ENCODE results near the gene AP1B1.
"Not testable (repeated sequence)": the region's sequence is repeated elsewhere in the genome, so short reads cannot be mapped to it uniquely, and the experiment has no call there.

Gene AP1B1

DNA sequence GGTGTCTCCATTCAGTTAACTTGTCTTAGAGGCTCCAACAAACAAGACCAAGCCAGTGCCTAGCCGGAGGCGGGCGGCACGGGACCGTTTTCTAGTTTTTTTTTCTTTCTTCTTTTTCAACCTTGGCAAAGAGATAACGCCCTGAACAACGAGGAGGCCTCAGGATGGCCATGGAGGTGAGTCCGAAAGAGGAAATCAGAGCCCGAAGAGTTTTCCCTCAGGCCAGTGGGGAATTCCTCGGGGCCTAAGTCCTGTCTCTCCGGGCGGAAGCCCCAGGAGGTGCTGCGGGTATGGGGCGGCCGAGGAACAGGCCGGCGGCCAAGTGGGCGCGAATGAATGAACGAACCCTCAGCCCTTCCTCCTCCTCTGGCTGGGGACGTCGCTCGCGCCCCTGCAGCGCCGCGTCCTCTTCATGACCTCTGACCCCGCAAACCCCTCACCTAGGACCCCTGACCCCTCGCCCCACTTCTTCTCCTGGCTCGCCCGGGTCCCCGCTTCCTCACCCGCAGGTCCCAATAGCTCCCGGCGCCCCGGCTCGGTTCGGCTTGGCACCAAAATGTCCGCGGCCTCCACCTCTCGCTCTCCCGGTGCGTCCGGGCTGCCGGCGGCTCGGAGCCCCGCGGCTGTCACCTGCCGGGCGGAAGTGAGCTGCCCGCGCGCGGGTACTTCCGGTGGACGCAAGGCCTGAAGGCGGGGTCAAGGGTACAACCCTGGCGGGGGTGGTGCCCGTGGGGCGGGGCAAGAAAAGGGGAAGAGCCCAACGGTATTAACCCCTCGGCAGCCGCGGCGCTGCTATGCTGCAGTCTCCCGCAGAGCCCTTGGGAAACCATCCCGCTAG, at the start of gene AP1B1:
TSS of gene AP1B1 (minus strand) at position 650 of the 838 bp plus-strand sequence. CDS start 21,327 bp downstream, outside the sequence.
- Mint-ChIP-seq H3K4me3 (peak within 1 kb of the TSS; percentile 95), H3K9me3 (no peaks in the 10 kb centered on the region), H3K27ac (peak within 1 kb of the TSS; percentile 95), H3K27me3 (no peaks in the 10 kb centered on the region), H3K4me1 (ENCODE audit: low read depth) (peaks cover 46% of the 10 kb centered on the region), H3K36me3 (ENCODE audit: low read depth) (peaks cover 42% of the 10 kb centered on the region)
- DNase-seq = peak; percentile 97

DNA sequence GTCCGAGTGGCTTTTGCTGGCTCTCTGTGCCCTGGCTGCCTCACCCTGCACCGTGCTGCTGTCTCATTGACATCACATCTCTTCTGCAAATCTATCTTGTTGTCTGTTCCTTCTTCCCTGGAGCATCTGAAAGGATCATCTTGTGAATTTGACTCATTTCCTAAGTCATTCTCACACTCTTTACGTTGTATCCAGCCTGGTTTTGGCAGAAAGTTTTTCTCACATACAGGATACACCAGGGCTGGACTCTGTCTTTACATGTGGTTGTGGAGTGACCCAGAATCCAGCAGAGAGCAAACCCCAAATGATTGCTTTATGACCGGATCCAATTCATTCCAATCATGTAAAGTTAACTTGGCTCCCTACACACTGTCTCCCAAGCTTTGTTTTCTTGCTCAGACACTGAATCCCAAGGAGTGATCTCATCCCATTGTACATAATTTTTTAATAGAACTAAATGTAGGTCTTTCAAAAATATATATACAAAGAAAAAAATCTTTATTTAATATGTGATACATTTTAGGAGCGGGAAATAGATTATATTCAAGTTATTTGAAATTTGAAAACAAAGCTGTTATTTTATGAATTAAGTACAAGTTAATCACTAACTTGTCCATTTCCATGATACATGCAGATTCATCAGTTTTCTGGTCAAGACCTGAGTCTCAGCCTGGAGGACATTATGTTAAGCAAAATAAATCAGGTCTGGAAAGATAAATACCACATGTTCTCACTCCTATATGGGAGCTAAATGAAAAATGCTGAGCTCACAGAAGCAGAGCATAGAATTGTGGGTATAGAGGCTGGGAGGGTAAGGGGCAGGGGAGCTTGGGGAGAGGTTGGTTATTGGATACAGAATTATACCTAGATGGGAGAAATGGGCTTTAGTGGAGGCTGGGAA, 47.1 kb upstream of the AP1B1 start:
- Mint-ChIP-seq H3K9me3 (no peaks in the 10 kb centered on the region), H3K27ac (no peak overlapping the region), H3K4me1 (ENCODE audit: low read depth) (no peaks in the 10 kb centered on the region), H3K27me3 (peaks cover 19% of the 10 kb centered on the region), H3K4me3 (no peak overlapping the region), H3K36me3 (ENCODE audit: low read depth) (no peaks in the 10 kb centered on the region)
- no peak for DNase-seq

DNA sequence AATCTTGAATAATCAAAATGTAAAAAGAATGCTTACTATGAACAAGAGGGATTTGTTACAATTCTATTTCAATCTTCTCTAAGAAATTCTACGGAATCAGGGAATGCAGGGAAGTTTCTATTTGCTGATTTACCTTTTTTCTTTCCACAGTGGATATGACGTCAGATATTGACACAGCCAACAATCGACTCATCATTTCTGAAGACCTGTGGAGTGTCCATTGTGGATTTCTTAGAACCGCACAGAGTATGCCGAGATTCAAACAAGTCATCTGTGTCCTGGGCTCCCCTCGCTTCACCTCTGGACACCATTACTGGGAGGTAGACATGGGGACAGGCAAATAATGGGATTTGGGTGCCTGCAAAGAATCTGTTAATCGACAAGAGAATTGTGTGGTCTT, 45.9 kb upstream of the AP1B1 start:
- no peaks in the 10 kb centered on the region for H3K4me1 Mint-ChIP-seq (ENCODE audit: low read depth)
- H3K4me3 Mint-ChIP-seq = no peak overlapping the region
- H3K27me3 Mint-ChIP-seq = peaks cover 19% of the 10 kb centered on the region
- no peaks in the 10 kb centered on the region for H3K36me3 Mint-ChIP-seq (ENCODE audit: low read depth)
- DNase-seq = no peak
- H3K9me3 Mint-ChIP-seq = no peaks in the 10 kb centered on the region
- no peak overlapping the region for H3K27ac Mint-ChIP-seq

DNA sequence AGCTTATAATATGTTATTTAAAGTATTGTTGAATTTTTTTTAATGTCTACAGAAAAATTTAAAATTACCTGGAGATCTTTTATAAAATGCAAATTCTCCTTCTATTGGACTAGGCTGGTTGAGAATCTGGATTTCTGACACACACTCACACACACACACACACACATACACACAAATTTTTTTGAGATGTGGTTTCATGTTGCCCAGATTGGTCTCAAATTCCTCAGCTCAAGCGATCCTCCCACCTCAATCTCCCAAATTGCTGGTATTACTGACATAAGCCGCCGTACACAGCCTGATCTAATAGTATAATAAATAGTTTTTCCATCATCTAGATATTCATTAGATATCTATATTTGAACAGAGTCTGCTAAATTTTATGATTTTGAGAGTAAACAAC, 45.5 kb upstream of the AP1B1 start:
- Mint-ChIP-seq H3K4me3 (no peak overlapping the region), H3K36me3 (ENCODE audit: low read depth) (no peaks in the 10 kb centered on the region), H3K4me1 (ENCODE audit: low read depth) (no peaks in the 10 kb centered on the region), H3K9me3 (no peaks in the 10 kb centered on the region), H3K27me3 (peaks cover 19% of the 10 kb centered on the region), H3K27ac (no peak overlapping the region)
- no peak for DNase-seq

DNA sequence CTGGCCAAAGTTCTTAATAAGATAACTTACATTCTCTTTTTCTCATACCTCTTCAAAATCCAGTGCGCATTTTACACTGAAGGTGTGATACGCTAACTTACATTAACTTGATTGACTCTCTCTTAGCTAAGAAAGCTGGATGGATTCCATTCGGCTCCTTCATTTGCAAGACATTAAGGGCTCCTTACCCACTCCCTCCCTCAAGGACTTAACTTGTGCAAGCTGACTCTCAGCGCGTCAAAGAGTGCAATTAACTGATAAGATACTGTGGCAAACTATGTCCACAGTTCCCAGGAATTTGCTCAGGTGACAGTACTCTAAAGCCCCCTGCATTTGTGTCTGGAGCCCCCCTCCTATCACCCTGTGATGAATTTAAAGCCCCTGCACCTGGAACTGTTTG, 43.6 kb upstream of the AP1B1 start:
- Mint-ChIP-seq H3K27me3 (peaks cover 19% of the 10 kb centered on the region), H3K9me3 (no peaks in the 10 kb centered on the region), H3K27ac (no peak overlapping the region)

DNA sequence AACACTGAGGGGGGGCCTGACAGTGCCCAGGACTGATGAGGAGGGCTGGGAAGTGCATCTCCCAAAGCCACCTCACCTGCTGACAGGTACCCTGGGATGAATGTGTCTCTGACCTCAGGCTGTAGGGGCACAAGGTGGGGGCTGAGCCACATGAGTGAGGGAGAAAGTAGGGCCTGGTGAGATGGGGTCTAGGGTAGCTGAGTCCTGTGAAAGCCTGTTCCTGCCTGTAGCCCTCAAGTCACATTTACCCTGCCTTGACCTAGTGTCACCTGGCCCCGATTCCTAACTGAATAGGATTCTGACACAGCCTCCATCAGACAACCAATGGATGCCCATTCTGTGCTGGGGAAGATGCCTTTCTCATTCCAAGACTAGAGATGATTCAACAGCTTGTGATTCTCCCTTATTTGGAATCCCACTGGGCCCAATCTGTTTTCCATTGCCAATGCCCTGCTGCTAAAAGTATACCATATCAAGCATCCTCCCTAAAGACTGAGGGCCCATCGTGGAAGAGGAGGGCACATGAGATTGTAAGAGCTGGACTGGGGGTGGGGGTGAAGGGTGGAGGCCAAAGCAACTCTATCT, 38.9 kb upstream of the AP1B1 start:
- H3K36me3 Mint-ChIP-seq (ENCODE audit: low read depth) = no peaks in the 10 kb centered on the region
- peaks cover 4% of the 10 kb centered on the region for H3K27me3 Mint-ChIP-seq
- H3K27ac Mint-ChIP-seq = no peak overlapping the region
- no peak overlapping the region for H3K4me3 Mint-ChIP-seq
- no peaks in the 10 kb centered on the region for H3K9me3 Mint-ChIP-seq
- no peaks in the 10 kb centered on the region for H3K4me1 Mint-ChIP-seq (ENCODE audit: low read depth)
- DNase-seq = no peak

More for the DNA sequence above, 43.6 kb upstream of the AP1B1 start:
- DNase-seq = no peak
- no peaks in the 10 kb centered on the region for H3K36me3 Mint-ChIP-seq (ENCODE audit: low read depth)
- no peaks in the 10 kb centered on the region for H3K4me1 Mint-ChIP-seq (ENCODE audit: low read depth)
- no peak overlapping the region for H3K4me3 Mint-ChIP-seq

DNA sequence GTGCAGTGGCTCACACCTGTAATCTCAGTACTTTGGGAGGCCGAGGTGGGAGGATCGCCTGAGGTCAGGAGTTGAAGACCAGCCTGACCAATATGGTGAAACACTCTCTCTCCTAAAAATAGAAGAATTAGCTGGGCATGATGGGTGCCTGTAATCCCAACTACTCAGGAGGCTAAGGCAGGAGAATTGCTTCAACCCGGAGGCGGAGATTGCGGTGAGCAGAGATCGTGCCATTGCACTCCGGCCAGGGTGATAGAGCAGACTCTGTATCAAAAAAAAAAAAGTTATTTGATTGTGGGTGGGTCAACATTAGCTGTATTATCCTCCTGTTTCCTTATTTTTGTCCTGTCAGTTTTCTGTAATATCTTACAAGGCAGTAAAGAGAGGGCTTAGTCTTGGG, 38.1 kb upstream of the AP1B1 start:
- no peak overlapping the region for H3K4me3 Mint-ChIP-seq
- no peaks in the 10 kb centered on the region for H3K4me1 Mint-ChIP-seq (ENCODE audit: low read depth)
- no peak for DNase-seq
- H3K27ac Mint-ChIP-seq = no peak overlapping the region
- H3K9me3 Mint-ChIP-seq = no peaks in the 10 kb centered on the region
- no peaks in the 10 kb centered on the region for H3K36me3 Mint-ChIP-seq (ENCODE audit: low read depth)
- peaks cover 4% of the 10 kb centered on the region for H3K27me3 Mint-ChIP-seq

DNA sequence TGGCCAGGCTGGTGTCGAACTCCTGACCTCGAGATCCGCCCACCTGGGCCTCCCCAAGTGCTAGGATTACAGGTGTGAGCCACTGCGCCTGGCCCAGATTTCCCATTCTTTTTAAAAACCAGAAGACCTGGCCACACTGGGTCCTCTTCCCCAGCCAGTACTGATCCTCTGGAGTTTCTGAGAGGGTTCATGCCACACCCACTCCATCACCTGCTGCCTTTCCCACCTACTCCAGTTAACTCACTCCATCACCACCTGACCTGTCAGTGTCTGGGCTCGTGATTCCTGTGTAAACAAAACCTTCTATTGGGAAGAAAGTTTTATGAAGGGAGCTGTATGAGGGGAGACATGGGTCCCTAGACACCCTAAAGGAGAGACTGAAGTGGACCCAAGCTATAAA, 30.3 kb upstream of the AP1B1 start:
- not testable (repeated sequence) for H3K36me3 Mint-ChIP-seq (ENCODE audit: low read depth); DNase-seq; H3K27ac Mint-ChIP-seq; H3K9me3 Mint-ChIP-seq; H3K4me3 Mint-ChIP-seq; H3K27me3 Mint-ChIP-seq
- peaks cover 18% of the 10 kb centered on the region for H3K4me1 Mint-ChIP-seq (ENCODE audit: low read depth)

DNA sequence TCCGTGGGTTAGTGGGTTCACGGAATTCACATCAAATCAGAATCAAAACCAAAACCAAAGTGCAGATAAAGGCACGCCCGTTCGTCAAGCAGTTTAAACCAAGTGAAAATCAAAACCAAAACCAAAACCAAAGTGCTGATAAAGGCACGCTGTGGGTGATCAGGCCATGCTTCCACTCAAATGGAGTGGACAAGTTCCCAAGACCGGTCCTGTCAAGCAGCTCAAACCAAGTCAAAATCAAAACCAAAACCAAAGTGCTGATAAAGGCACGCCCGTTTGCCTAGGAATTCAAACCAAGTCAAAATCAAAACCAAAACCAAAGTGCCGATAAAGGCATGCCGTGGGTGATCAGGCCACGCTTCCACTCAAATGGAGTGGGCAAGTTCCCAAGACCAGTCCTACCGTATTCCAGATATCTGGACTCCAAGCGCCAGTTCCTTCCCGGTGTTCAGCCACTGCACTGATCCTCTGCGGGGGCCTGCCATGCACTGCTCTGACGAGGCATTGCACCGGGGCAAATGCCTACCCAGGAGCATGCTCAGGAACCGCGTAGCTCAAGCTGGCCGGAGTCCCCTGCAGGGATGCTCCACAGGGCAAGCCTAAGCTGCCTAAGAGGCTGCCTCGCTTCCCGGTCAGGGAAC, 26.7 kb upstream of the AP1B1 start:
- H3K27me3 Mint-ChIP-seq; H3K36me3 Mint-ChIP-seq (ENCODE audit: low read depth); H3K9me3 Mint-ChIP-seq: not testable (repeated sequence)
- peak; percentile 74 for DNase-seq
- Mint-ChIP-seq H3K4me1 (ENCODE audit: low read depth) (peaks cover 18% of the 10 kb centered on the region), H3K4me3 (peak overlapping the region; percentile 83), H3K27ac (peak overlapping the region; percentile 99)

DNA sequence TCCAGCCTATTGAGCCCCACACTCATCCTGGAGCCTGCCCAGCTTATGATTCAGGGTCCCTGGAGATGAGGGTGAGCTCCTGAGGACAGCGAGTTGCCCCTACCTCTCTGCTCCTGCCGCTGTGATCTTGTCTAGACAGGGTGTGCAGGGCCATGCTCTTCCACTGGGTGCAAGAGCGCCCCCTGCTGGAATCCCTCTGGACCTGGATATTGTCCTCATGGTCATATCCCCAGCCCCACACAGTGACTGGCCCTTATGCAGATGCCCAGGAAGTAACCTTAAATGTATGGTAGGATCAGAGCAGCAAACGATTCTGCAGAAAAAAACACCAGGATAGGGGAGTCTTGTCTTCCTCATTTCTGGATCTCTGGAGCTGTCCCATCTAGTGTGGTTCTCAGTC, 24.4 kb upstream of the AP1B1 start:
- H3K9me3 Mint-ChIP-seq; H3K27me3 Mint-ChIP-seq; H3K36me3 Mint-ChIP-seq (ENCODE audit: low read depth); H3K27ac Mint-ChIP-seq; H3K4me3 Mint-ChIP-seq: not testable (repeated sequence)
- H3K4me1 Mint-ChIP-seq (ENCODE audit: low read depth) = peaks cover 18% of the 10 kb centered on the region
- peak; percentile 39 for DNase-seq

DNA sequence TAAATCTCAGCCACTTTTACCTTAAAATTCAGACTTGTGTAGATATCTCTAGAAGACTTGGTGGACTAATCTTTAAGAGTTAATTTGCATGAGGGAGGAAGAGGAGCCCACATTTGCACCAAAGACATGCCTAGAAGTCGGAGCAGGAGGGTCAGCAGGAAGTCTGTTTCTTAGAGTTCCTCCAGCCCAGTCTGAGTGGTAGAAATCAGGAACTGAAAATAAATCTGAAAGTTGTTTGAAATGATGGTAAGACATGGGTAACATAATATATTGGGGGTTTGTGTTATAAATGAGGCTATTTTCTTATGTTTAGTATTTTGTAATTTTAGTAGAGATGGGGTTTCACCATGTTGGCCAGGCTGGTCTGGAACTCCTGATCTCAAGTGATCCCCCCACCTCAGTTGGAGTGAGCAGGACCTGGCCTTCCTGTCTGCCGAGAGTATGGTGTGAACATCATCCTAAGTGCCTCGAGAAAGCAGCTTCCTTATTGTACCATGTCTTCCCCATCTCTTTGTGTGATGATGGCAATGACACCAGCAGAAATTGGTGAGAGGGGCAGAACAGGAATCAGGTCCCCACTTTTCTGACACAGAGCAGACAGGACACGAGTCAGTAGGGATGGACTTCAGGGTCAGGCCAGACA, 23.3 kb upstream of the AP1B1 start:
- not testable (repeated sequence) for DNase-seq; H3K4me3 Mint-ChIP-seq; H3K27ac Mint-ChIP-seq; H3K36me3 Mint-ChIP-seq (ENCODE audit: low read depth); H3K27me3 Mint-ChIP-seq; H3K9me3 Mint-ChIP-seq
- peaks cover 18% of the 10 kb centered on the region for H3K4me1 Mint-ChIP-seq (ENCODE audit: low read depth)

DNA sequence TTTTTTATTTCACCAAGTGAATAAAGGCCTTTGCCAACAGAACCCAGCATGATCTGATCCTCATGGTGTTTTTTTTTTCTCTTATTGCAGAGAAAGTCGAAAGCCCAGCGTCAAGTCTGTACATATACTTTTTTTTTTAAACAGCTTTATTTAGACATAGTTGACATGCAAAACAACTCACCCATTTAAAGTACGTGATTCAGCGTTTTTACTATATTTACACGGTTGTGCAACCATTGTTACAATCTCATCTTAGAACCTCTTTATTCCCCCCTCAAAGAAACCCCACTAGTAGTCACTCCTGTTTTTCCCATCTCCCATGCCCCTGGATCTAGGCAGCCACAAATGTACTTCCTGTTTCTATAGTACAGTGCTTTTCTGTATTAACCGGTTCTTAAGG, 20.6 kb upstream of the AP1B1 start:
- no peak overlapping the region for H3K27ac Mint-ChIP-seq
- peaks cover under 1% of the 10 kb centered on the region for H3K4me1 Mint-ChIP-seq (ENCODE audit: low read depth)
- H3K9me3 Mint-ChIP-seq = no peaks in the 10 kb centered on the region
- no peak for DNase-seq
- H3K4me3 Mint-ChIP-seq = no peak overlapping the region
- no peaks in the 10 kb centered on the region for H3K36me3 Mint-ChIP-seq (ENCODE audit: low read depth)
- no peaks in the 10 kb centered on the region for H3K27me3 Mint-ChIP-seq

DNA sequence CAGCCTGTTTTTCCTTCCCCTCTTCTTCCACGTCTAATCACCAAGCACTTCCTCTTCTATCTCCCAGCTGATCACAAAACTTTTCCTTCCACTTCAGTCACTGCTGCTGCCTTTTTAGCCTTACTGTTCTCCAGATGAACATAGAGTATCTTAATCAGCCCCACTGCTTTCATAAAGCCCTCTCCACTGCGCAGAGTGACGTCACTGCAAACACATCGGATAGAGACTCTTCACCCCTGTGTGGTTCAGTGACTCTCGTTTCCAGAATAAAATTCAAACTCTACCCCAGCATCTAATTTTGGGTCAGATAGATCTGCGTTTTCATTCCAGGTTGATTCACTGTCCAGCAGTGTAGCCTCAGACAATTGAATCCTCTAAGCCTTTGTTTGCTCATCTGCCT, 13.2 kb upstream of the AP1B1 start:
- not testable (repeated sequence) for H3K27me3 Mint-ChIP-seq; H3K27ac Mint-ChIP-seq; H3K36me3 Mint-ChIP-seq (ENCODE audit: low read depth)

DNA sequence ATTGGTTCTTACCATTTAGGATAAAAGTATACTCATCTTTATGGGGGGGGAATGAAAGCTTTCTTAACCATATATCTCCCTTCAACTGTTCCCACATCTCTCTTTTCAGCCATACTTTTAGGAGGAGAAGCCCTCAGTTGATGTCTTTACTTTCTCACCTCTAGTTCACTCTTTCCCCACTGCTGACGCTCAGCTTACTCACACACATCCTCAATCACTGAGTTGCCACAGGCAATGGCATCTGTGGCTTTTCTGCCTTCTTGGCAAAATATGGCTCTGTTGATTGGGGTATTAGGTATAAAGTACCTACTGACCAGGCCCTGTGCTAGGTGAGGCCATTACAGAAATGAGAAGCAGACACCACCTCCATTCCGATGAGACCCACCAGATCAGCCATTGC, 12.2 kb upstream of the AP1B1 start:
- DNase-seq = no peak
- no peaks in the 10 kb centered on the region for H3K4me1 Mint-ChIP-seq (ENCODE audit: low read depth)
- H3K4me3 Mint-ChIP-seq = no peak overlapping the region
- no peaks in the 10 kb centered on the region for H3K36me3 Mint-ChIP-seq (ENCODE audit: low read depth)
- H3K27ac Mint-ChIP-seq = no peak overlapping the region
- no peaks in the 10 kb centered on the region for H3K9me3 Mint-ChIP-seq
- peaks cover 3% of the 10 kb centered on the region for H3K27me3 Mint-ChIP-seq

More for the DNA sequence above, 13.2 kb upstream of the AP1B1 start:
- H3K4me3 Mint-ChIP-seq; H3K4me1 Mint-ChIP-seq (ENCODE audit: low read depth); H3K9me3 Mint-ChIP-seq; DNase-seq: not testable (repeated sequence)
